Subcutaneous adipose tissue (tissue), 4 donors: ENCODE data around the gene OSGEP. TPM values are rescaled to one million over a fixed set of nuclear protein-coding genes. Genes with fewer than 3 reads are reported as not detected.

ENCODE experiments used
- total RNA-seq, 4 donors: library from RNA; depleted of rRNA; stranded (reverse); fragments of >200 nt; gene quantifications; one replicate each; pipeline ENCODE4 v1.1.0, GENCODE V29; 2016
- TF ChIP-seq, protein P1 (sequence below): fragments of 450-650 bp; IDR thresholded peaks from one replicate; pipeline ENCODE4 v1.5.1; 2016; ENCODE audit warnings: low read depth, mild to moderate bottlenecking, control low read depth, antibody characterized with exemption, moderate library complexity

Gene OSGEP
- total RNA-seq, 4 donors from 2014 or later: 29.5 to 64.6 (median 41.6) TPM

DNA sequence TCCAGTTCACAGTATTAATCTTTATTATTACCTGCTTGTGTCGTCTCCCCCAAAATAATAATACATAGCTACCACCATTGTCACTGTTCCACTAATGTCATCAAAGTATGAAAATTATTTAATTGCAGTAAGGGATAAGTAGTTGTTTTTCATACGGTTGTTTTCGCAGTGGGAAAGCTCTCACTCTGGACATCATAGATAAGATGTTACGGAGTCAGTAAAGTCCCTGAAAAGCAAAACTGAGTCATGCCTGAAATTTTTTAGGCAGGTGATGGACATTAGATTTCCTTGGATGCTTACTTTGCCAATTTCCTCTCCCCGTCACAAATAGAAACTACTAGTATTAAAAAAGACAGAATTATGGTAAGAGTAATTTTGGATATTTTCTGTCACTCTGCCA lies 27.8 kb upstream of the OSGEP start:
- TF ChIP-seq, protein P1, sequence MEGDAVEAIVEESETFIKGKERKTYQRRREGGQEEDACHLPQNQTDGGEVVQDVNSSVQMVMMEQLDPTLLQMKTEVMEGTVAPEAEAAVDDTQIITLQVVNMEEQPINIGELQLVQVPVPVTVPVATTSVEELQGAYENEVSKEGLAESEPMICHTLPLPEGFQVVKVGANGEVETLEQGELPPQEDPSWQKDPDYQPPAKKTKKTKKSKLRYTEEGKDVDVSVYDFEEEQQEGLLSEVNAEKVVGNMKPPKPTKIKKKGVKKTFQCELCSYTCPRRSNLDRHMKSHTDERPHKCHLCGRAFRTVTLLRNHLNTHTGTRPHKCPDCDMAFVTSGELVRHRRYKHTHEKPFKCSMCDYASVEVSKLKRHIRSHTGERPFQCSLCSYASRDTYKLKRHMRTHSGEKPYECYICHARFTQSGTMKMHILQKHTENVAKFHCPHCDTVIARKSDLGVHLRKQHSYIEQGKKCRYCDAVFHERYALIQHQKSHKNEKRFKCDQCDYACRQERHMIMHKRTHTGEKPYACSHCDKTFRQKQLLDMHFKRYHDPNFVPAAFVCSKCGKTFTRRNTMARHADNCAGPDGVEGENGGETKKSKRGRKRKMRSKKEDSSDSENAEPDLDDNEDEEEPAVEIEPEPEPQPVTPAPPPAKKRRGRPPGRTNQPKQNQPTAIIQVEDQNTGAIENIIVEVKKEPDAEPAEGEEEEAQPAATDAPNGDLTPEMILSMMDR: no peak

DNA sequence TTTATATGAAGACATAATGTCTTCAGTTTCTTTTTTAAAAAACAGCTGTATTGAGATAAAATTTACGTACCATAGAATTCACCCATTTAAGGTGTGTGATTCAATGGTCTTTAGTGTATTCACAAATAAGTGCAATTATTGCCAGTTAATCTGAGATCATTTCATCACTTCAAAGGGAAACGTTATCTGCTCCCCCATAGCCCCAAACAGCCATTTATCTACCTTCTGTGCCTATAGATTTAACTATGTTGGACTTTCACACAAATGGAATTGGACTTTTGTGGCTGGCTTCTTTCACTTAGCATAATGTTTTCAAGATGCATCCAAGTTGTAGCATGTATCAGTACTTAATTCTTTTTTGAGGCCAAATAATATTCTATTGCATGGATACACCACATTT lies 24.3 kb upstream of the OSGEP start:
- TF ChIP-seq, protein P1: no peak

DNA sequence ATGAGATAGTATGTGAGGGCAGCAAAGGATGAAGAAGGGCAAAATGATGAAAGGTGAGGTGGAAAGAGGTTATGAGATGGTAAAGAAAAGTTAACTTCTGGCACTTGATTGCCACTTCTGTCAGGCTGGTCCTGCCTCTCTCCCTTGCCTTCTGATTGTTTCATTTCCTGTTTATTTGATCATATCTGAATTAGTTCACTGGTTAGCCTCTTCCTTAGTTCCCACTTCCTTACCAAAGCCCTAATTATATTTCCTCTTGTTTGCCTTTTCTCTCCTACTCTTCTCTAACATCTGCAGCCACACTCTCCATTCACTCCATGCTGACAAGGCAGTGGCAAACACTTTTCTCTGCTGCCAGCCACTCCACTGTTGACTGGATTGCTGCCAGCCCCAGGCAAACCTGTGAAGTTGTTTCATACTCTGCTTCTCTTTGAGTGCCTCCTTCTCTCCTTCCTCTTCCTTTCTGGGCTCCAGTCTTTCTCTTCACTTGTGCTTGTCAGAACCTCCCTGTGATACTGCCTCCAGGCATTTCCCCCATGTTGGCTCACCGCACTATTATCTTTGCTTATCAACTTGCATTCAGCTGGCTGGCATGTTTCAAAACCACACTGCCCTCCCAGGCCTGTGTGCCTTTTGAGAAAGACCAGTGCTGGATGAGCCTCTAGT lies 22.7 kb upstream of the OSGEP start:
- TF ChIP-seq, protein P1: no peak

- TF ChIP-seq, protein P1: no peak
Measured at GRCh38 chr14:20476776-20477175, 22.2 kb upstream of the OSGEP start.

- TF ChIP-seq, protein P1: no peak
Measured at GRCh38 chr14:20472536-20473169, 18.0 kb upstream of the OSGEP start.

GRCh38 chr14:20470603-20470901 lies 15.9 kb upstream of the OSGEP start:
- TF ChIP-seq, protein P1: no peak

DNA sequence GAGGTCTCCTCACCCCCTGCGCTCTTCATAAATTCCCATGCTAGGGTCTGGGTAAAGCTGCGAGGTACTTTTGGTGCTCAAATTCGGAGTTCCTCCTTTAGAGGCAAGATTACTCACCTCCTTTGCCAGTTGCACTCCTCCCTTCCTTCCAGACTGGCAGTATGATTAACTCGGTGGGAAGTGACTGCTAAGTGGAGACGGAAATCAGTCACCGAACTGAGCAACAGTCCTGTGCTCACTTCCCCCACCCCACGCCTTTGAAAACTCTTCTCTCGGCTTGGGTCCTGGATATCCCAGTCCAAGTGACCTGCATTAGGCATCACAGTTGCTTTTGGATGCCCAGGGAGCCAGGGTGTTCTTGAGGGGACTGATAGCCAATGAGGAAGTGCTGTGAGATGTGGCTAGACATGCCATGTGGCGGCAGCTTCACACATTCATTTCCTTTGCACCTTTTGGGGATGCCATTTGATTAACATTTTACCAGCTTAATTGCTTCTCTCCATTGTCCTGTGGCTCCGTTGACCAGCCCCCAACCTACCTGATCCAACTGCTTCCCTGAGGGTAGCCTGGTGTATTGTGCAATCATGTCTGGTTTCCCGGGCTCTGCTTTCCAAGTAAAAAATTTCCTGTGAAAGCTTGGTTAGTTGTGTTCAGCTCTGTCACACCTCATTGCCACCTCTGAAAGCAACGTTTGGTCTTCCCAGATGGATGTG lies 15.4 kb upstream of the OSGEP start:
- TF ChIP-seq, protein P1: no peak
